ENCODE measurements around the gene ZBTB40.

The ZBTB40 gene

DNA sequence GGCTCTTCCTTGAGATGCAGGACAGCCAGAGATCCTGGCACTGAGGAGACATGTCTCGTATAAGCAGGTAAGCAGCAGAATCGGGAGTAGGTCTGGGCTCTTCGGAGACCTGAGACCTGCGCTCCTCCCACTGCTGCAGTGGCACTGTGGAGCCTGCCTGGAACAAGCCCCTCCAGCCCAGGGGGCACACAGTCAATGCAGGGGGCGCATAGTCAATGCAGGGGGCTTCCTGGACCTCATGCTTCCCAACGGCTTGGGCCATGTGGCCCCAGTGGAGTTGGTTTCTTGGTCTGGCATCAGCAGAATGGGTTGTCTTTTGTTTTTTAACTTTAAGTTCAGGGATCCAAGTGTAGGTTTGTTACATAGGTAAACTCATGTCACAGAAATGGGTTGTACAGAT is 83.7 kb downstream of the ZBTB40 start:
- DNase-seq = no peak

DNA sequence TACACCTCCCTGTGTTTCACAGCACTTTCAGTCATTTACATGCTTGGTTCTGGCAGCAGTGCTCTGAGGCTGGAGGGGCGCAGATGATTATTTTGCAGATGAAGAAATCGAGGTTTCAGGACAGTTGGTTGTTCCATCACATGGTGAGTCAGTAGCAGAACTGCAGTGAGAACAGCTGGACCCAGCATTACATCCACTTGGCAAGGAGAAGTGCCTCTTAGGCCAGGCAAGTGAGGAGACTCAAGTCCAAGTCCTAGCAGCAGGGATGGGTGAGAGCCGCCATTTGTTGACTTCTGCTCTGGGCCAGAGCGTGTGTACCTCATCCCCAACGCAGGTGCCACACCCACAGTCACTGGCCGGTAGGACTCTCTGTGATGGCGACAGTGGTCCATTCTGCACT is 84.9 kb downstream of the ZBTB40 start:
- no peak for DNase-seq

DNA sequence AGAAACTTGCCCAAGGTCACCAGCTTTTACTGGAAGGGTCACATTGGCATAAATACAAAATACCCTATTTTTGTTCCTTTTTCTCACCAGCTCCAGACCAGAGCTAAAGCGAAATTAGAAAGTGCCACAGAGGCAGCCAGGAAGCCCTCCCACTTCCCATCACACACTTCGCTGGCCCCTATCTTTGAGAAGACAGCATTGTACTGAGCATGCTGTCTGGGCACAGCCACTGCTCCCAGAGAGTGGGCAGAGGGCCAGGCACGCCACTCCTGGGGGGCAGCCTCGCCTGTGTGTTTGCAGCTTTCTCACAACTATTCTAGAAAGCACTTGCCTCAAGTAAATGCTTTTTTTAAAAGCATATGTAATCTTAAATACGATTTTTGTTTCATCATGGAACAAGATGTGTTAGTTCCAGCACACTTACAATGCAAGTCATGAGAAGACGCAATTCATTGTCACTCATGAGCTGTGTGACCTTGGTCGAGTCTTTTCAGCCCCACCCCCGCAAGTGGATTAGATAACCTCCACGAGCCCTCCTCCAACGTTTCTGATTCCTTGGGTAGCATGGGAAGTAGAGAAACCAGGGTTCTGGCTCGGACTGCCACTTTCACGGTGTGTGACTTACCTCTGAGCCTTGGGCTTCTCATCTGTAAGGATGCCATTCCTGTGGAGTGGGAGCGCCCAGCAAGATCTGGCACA is 85.9 kb downstream of the ZBTB40 start:
- DNase-seq = no peak

DNA sequence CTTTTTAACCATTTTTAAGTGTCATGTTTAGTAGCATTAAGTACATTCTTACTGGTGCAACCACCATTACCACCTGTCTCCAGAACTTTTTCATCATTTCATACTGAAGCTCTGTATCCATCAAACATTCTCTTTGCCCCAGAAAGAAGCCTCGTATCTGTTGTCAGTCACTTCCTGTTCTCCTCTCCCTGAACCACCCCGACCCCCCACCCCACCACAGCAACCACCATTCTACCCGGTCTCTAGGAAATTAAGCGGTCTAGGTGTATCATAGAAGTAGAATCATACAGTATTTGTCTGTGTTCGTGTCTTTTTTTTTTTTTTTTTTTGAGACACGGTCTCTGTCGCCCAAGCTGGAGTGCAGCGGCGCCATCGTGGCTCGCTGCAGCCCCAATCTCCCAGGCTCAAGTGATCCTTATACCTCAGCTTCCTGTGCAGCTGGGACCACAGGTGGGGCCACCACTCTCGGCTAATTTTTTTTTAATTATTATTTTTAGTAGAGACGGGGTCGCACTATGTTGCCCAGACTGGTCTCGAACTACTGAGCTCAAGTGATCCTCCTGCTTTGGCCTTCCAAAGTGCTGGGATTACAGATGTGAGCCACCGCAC is 88.0 kb downstream of the ZBTB40 start:
- no peak for DNase-seq

DNA sequence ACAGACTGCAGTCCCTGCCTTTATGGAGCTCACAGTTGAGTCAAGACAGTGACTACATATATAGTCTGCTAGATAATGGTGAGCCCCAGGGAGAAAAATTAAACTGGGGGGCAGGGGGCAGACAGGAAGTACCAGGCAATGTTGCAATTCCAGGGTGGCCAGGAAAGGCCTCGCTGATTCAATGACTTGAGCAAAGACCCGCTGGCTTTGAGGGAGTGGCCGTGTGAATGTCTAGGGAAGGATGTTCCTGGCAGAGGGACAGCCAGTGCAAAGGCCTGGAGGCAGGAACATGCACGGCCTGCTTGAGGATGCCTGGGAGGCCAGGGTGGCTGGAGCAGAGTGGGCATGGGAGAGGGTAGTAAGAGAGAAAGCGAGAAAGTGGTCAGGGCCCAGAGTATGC is 88.7 kb downstream of the ZBTB40 start:
- DNase-seq = no peak

DNA sequence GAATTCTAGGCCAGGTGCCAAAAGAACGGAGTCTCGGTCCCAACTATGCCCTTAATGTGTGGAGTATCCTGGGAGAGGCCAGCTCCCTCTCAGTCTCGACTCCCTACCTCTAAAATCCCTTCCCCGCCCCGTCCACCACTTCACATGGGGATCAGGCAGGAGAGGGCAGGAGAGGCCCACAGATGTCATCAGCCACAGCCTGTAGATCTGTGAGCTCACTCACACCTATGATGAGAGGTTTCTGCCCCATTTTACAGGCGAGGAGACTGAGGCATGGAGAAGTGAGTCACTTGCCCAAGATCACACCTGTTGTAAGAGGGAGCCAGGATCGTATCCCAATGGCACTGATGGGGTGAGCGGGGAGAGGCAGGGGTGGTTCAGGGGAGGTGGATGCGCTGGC is 91.2 kb downstream of the ZBTB40 start:
- DNase-seq = no peak

DNA sequence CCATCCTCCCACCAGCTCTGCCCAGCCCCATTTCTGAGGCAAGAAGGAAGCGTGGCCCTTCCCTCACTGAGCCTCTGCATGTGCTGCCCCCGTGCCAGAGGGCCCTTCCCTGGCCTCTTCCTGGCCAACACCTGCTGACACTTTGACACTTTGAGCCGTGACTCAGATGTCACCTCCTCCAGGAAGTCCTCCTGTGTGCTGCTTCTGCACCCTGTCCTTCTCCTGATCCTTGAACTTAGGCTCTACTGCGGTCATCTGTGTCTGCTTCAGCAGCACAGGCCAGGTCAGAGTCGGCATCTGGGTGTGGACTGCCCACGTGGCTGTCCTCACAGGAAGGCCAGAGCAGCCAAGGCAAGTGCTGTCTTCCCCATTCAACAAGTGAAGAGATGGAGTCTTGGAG is 92.0 kb downstream of the ZBTB40 start:
- DNase-seq = no peak

DNA sequence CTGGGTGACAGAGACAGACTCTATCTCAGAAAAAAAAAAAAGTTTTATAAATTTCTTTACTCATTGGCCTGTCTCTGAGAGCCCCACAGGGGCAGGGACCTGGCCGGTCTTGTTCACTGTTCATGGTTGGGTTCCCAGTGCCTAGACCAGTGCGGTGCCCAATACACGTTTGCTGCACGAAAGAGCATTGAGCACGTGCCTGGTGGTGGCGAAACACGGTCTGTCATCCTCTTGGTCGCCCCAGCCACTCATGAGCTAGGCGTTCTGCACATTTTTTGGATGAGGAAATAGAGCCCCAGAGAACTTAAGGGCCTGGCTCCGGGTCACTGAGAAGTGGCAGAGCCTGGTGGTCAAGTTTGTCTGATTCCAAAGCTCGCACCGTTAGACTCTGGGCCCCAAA is 93.0 kb downstream of the ZBTB40 start:
- DNase-seq = no peak

DNA sequence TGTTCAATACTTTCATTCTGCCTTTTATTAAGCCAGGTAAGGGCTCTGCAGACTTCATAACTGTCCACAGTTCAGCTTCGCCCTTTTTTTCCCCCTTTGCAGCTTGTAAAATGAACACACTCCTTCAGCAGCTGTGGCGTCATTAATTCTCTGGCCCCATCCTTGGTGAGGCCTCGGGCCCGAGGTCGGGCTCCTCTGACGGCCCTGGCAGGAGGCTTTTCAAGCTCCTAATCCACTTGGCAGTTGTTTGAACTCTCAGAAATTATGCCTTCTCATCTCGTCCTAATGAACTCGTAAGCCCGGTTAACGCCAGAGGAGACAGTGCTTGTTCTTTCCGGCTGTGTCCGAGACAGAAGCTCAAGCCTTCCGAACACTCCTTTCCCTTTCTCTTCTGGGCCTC is 93.5 kb downstream of the ZBTB40 start:
- DNase-seq = no peak

DNA sequence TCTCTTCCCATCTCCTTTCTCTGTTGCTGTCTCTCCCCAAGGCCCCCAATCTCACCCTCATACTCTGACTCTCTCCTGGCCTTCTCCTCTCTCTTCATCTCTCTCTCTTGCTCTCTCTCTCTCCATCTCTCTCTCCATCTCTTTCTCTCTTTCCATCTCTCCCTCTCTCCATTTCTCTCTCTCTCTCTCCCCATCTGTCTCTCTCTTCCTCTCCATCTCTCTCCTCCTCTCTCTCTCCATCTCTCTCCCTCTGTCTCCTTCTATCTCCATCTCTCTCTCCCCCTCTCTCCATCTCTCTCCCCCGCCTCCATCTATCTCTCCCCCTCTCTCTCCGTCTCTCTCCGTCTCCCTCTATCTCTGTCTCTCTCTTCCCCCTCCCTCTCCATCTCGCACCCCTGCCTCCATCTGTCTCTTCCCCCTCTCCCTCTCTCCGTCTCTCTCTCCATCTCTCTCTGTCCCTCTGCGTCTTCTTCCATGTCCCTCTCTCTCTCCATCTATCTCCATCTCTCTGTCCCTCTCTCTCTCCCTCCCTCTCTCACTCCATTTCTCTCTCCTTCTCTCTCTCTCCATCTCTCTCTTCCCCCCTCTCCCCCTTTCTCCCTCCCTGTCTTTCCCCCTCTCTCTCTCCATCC is 95.7 kb downstream of the ZBTB40 start:
- no peak for DNase-seq

DNA sequence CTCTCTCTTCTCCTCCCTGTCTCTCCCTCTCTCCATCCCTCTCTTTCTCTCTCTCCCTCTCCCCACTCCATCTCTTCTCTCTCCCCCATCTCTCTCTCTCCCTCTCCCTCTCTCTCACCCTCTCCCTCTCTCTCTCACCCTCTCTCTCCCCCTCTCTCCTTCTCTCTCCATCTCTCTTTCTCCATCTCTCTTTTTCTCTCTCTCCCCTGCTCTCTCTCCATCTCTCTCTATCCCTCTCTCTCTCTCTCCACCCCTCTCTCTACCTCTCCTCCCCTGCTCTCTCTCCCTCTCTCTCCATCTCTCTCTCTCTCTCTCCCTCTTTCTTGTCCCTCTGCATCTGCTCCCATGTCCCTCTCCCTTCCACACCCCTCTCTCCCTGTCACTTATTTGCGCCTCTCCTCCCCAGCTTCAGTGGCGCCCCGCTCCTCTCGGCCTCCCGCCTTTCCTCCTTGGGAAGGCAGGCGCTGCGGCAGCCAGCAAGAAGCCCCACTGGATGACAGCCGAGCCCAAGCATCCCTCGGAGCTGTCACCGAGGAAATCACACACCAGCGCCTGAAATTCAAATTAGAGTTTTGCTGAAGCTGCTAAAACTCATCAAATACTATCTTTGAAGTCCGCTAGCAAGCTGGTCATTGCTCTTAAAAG is 96.3 kb downstream of the ZBTB40 start:
- DNase-seq = no peak

DNA sequence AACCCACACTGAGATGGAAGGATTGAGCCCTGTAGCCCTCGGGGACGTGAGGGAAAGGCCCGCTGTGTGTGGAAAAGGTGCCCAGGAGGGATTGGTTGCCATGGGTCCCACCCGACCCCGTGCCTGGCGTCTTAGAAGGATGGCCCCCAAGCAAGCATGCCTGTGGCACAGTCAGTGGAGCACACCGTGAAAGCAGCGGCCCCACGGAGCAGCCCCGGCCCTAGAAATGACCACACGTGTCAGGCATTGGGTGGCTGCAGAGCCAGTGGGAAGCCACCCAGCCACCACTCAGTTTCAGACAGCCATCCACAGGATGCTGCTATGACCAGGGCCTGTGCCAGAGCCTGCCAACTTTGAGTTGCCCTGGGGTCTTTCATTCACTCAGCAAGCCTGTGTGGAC is 98.4 kb downstream of the ZBTB40 start:
- no peak for DNase-seq

DNA sequence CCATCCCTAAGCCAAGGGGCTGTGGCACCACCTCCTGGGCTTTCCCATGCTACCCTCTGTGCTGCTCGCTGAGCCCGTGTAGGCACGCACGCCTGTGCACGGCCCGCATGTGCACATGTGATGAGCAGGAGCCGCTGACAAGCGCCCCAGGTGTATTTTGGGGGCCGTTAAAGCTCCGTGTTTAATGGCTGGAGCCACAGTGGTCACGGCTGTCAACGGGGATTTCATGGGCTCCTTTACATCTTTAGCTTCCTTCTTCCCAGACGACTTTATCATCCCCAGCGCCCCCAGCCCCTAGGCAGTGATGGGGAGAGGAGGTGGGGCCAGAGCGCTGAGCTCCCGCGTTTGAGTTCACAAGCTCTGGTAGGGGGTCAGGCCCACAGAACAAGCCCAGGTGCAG is 99.9 kb downstream of the ZBTB40 start:
- DNase-seq = no peak

DNA sequence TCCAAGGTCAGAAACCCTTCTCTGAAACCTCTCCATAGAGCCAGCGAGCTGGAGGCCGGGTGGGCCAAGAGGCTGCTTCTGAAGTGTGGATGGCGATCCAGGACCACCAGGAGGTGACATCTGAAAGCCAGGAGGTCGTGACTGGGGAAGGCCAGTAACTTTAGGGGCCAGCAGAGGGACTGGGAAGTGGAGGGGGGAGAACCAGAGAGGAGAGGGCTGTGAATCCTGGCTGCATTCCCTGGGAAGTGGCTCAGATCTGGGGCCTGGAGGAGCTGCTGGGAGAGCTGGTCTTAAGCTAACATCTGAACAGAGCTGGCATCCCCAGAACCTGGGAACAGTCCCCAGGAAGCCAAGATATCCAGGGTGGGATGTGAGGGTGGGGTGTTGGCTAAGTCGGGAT is 100.4 kb downstream of the ZBTB40 start:
- no peak for DNase-seq

DNA sequence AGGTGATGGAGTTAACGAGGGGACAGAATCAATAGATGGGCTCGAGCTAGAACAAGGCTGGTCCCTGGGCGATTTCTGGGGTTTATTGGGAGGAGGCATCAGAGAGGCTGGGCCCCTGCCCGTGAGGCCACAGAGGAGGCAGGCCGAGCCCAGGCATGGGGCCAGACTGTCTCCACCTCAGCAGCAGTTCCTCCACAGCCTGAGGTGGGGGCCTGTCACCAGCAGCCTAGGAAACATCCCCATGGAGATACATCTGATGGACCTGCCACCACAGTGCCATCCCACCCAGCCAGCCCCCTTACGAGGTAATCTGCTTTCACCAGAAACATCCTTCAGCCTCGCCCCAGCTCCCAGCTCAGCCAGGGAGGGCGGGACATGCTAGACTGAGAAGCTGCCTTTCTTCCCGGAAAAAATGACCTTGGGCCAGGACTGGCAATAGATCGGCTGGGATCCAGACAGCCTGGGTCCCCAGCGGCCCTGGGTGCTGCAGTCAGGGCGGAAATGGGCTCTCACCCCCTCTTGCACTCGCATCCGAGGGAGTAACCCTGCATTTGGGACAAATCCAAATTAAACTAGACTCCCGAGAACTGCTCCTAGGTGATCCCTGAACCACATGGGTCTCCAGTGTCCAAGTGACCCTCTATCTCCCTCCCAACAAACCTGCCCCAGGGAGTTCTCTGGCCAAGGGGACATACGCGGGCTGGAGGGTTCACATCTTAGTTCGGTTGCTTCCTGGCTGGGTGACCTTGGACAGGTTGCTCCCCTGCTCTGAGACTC is 101.6 kb downstream of the ZBTB40 start:
- no peak for DNase-seq

DNA sequence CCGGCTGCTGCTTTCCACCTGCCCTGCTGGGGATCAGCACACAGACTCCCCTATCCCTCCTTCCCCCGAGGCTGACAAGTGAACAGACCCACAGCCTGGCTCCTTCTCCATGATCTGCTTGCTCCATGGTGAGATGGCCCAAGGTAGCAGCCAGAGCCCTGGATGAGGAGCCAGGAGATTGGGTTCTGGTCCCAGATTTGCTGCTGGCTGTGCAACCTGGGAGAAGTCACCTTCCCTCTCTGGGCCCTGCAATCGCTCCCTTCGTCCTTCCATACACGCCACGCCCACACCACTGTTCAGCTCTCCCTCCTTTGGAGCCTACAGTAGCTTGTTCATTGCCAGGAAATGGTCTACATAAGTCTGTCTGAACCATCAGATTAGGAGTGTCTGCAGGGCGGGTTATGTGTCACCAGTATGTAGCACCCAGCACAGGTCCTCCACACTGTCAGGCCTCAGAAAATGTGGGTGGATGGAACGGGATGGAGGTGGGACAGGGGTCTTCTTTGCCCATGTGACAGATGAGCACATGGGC is 102.4 kb downstream of the ZBTB40 start:
- no peak for DNase-seq

DNA sequence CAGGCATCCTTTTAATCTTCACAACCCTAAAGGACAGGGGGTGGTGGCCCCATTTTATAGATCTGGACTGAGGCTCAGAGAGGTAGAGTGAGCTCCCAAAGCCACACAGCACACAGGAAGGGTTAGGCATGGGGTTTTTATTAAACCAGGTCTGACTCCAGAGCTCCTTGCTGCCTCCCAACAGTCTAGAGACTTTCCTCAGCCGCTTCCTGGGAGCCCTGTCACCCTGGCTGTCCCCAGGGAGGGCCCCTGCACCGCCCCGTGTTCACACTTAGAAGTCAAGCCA is 103.7 kb downstream of the ZBTB40 start:
- no peak for DNase-seq

DNA sequence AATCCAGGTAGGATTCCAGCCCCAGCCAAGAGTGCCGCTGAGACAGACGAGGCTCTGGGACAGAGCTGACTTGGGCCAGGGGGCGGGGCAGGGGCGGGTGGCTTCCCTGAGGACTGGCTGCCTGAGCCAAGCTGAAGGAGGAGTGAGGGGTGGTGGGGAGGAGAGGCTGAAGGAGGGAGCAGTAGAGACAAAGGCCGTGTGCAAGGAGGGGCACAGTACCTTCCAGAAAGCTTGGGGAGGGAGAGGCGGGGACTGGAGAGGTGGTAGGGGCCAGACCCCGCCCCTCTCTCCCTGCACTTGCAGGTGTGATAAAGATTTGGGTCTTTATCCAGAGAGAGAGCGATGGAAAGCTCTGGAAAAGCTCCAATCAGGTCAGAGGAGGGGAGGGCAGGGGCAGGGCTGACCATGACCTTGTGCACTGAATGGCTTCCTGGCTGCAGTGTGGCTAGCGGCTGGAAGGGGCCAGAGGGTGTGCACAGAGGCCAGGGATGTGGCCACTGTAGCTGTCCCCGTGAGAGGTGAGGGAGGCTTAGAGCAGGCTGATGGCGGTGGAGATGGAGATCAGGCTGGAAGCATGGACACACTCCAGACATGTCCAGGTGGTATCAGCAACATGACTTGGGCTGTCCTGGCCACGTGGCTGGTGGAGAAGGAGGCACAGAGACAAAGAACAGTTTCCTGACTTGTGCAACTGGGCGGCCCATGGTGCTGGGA is 104.9 kb downstream of the ZBTB40 start:
- no peak for DNase-seq

DNA sequence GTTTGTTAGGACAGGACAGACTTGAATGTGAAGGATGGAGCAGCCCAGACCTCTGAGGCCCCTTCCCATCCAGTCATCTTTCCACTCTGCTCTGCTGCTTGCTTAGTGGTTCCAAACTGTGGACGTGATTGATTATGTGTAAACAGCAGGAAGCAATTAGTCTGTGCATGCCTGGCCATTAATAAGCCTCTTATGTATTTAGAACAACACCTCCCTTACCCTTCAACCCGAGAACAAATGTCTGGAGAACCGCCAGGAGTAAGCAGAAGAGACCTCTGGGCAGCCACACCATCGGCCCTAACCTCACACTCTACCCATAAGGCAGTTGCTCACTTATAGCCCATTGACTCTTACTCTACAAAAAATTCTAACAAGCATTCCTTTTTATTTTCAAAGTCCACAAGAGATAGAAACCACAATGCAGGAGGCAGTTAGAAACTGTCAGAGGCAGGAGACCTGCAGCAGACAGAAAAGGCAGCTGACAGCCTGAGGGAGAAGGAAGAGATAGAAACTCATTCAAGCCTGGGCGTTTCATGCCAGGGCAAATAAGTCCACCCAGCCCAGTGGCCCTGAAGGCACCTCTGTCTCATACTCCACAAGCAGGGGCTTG is 105.8 kb downstream of the ZBTB40 start:
- DNase-seq = no peak

DNA sequence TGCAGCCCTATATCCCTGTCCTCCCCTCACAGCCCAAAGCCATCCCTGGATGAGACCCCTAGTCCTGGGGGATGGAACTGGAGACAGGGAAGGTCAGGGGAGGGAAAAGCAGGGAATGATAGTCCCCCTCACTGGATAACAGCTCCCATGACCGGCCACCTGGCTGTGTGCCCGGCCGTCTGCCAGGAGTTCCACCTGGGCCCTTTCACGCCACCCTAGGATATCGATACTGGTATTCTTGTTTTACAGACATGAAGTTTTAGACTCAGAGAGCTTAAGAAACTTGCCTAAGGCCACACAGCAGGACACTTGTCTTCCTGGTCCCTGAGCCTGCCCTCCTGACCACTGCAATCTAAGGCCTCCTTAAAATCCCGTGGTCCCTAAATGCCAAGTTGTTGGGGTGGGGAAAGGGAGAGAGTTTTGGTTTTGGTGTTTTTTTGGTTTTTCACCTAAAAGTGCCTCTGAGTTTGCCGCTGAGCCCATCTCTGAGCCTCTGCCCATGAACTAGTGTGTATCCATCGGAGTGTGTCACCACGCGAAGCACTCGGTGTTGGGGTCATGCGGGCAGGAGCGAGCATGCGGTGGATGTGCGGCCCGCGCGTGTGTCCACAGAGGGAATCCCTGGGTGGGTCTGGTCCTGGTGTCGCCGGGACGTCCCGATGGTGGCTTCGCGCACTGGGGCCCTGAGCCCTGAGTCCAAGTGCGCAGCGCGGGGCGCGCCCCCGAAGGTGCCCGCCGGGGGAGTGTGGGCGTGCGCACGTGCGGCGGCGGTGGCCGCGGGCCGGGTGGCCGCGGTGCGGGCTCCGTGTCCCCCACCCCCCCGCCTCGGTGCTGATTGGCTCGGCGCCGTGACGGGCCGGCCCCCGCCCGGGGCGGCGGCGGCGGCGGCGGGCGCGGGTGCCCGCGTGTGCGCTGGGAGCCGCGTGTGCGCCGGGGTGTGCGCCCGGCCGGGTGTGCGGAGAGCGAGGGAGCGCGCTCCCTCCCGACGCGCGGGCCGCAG is 111.2 kb downstream of the ZBTB40 start, which contains the start of gene EPHA8:
Gene EPHA8 (plus strand): TSS at position 906 of the 1,000 bp plus-strand sequence. CDS start 147 bp downstream, outside the sequence.
- no peak for DNase-seq
